RWPE2 (cell line): ENCODE data around the gene SMAD7.

Experiments
- ATAC-seq: fragments of 200-7000 bp; cut with Tn5 transposase; 3 replicates; pipeline ENCODE4 v1.9.1; 2021; ENCODE audit warnings: low read depth
- DNase-seq: peaks from one replicate; pipeline ENCODE4 v3.0.0-alpha.2; 2020; ENCODE audit warnings: low spot score
- H3K27ac ChIP-seq: fragments of 450-650 bp; 2 replicates; pipeline ENCODE4 v1.5.1; 2017; ENCODE audit warnings: mild to moderate bottlenecking; ENCODE audit not compliant: poor library complexity, severe bottlenecking
- H3K27me3 ChIP-seq: fragments of 250-450 bp; sonication (Bioruptor Pico); 2 replicates; pipeline ENCODE4 v1.5.1; 2021; ENCODE audit warnings: mild to moderate bottlenecking, moderate library complexity; ENCODE audit not compliant: insufficient read depth, poor library complexity, severe bottlenecking
- H3K36me3 ChIP-seq: fragments of 250-450 bp; sonication (Bioruptor Pico); 2 replicates; pipeline ENCODE4 v1.5.1; 2020; ENCODE audit warnings: low read depth, mild to moderate bottlenecking, moderate library complexity
- H3K4me1 ChIP-seq: fragments of 250-450 bp; sonication (Bioruptor Pico); 2 replicates; pipeline ENCODE4 v1.5.1; 2021; ENCODE audit warnings: mild to moderate bottlenecking, moderate library complexity; ENCODE audit not compliant: insufficient read depth, poor library complexity, severe bottlenecking
- H3K4me3 ChIP-seq: fragments of 250-450 bp; sonication (Bioruptor Pico); 2 replicates; pipeline ENCODE4 v1.5.1; 2021; ENCODE audit warnings: mild to moderate bottlenecking, moderate library complexity; ENCODE audit not compliant: severe bottlenecking
- H3K9me3 ChIP-seq: fragments of 250-450 bp; sonication (Bioruptor Pico); 2 replicates; pipeline ENCODE4 v1.5.1; 2021; ENCODE audit warnings: mild to moderate bottlenecking, moderate library complexity; ENCODE audit not compliant: severe bottlenecking
- CTCF ChIP-seq: fragments of 450-650 bp; IDR thresholded peaks from one replicate; pipeline ENCODE4 v1.5.1; 2017; ENCODE audit warnings: mild to moderate bottlenecking, moderate library complexity; ENCODE audit not compliant: poor library complexity, severe bottlenecking

The SMAD7 gene

DNA sequence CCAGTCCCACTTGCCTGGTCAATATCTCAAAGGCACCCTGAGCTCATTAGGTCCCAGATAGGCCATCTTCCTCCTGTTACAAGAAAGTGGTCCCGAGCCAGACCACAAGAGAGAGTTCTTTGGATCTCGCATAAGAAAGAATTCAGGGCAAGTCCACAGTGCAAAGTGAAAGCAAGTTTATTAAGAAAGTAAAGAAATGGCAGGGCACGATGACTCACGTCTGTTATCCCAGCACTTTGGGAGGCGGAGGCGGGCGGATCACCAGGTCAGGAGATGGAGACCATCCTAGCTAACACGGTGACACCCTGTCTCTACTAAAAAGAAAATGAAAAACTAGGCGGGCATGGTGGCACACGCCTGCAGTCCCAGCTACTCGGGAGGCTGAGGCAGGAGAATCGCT lies 10.8 kb upstream of the SMAD7 start:
- ATAC-seq (no peak), DNase-seq (no peak)
- Histone ChIP-seq H3K27me3 (no peaks in the 10 kb centered on the region), H3K36me3 (no peaks in the 10 kb centered on the region), H3K9me3 (no peaks in the 10 kb centered on the region), H3K27ac (peak overlapping the region; percentile 30), H3K4me3 (no peak overlapping the region), H3K4me1 (peaks cover 13% of the 10 kb centered on the region)
- TF ChIP-seq CTCF: no peak

GRCh38 chr18:48959921-48960920 lies 9.5 kb upstream of the SMAD7 start:
- Histone ChIP-seq H3K27ac (peak overlapping the region; percentile 30), H3K4me3 (no peak overlapping the region), H3K9me3 (no peaks in the 10 kb centered on the region), H3K4me1 (peaks cover 26% of the 10 kb centered on the region), H3K27me3 (no peaks in the 10 kb centered on the region), H3K36me3 (no peaks in the 10 kb centered on the region)
- DNase-seq (no peak), ATAC-seq (peak; percentile 60)
- no peak for TF ChIP-seq CTCF

- H3K27ac ChIP-seq: no peak overlapping the region
- no peaks in the 10 kb centered on the region for H3K27me3 ChIP-seq
- H3K4me3 ChIP-seq: no peak overlapping the region
- no peaks in the 10 kb centered on the region for H3K9me3 ChIP-seq
- DNase-seq (no peak), ATAC-seq (no peak)
- H3K36me3 ChIP-seq: no peaks in the 10 kb centered on the region
- peaks cover 33% of the 10 kb centered on the region for H3K4me1 ChIP-seq
- TF ChIP-seq CTCF: no peak
These were observed 8.8 kb upstream of the SMAD7 start for GRCh38 chr18:48959551-48959920.

GRCh38 chr18:48958951-48959350 lies 8.2 kb upstream of the SMAD7 start:
- no peaks in the 10 kb centered on the region for H3K9me3 ChIP-seq
- H3K4me3 ChIP-seq: no peak overlapping the region
- DNase-seq: no peak
- H3K27me3 ChIP-seq: no peaks in the 10 kb centered on the region
- peaks cover 38% of the 10 kb centered on the region for H3K4me1 ChIP-seq
- H3K36me3 ChIP-seq: no peaks in the 10 kb centered on the region
- H3K27ac ChIP-seq: no peak overlapping the region
- no peak for ATAC-seq
- no peak for TF ChIP-seq CTCF

- ATAC-seq (no peak), DNase-seq (no peak)
- Histone ChIP-seq H3K27me3 (no peaks in the 10 kb centered on the region), H3K4me1 (peaks cover 38% of the 10 kb centered on the region), H3K36me3 (no peaks in the 10 kb centered on the region), H3K27ac (peak overlapping the region; percentile 98), H3K4me3 (no peak overlapping the region), H3K9me3 (no peaks in the 10 kb centered on the region)
- no peak for TF ChIP-seq CTCF
These were observed 6.9 kb upstream of the SMAD7 start for GRCh38 chr18:48957616-48958015.
